ENCODE measurements around the gene CHADL. TPM values are rescaled to one million over a fixed set of nuclear protein-coding genes. Genes with fewer than 3 reads are reported as not detected.

The CHADL gene
- total and polyA plus RNA-seq, 9 of the 15 experiments (the other 6 are each of a cell fraction or from before 2014, with no cell fraction given) = not detected

DNA sequence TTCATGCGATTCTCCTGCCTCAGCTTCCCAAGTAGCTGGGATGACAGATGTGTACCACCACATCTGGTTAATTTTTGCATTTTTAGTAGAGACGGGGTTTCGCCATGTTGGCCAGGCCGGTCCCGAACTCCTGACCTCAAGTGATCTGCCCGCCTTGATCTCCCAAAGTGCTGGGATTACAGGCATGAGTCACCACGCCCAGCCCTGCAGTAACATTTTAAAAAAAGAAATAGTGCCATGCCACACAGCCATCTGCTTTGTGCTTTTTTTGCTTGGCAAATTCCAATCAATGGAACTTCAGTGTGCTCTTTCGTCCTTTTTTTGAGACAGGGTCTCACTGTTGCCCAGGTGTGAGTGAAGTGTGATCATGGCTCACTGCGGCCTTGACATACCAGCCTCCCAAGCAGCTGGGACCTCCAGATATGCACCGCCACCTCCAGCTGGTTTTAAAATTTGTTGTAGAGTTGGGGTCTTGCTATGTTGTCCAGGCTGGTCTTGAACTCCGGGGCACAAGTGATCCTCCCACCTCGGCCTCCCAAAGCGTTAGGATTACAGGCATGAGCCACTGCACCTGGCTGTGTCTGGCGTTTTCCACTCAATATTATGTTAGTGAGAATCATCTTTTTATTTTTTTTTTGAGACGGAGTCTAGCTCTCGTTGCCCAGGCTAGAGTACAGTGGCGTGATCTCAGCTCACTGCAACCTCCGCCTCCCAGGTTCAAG is 1.8 kb upstream of the CHADL start:
- ChIA-PET POLR2A (interaction anchor here (0.6 to 0.7 kb wide), 2 partner anchors 11 to 28 kb away, joined by 3 read pairs; no protein-coding TSS in a partner anchor), CTCF (ENCODE audit: low intra/inter-chr PET ratio) (no interaction called here)
- no peaks in the 10 kb centered on the region for H3K79me2 ChIP-seq (ENCODE audit: control insufficient read depth, insufficient read depth, low read length)
- WGBS (ENCODE audit: insufficient coverage, low coverage, missing lambda C conversion rate) = 74% methylated on average over 16 of the region's 18 CpGs
- H3K9ac ChIP-seq (ENCODE audit: insufficient read depth in 1 of 2, low read depth in 2 of 2, low read length in 2 of 2) = no peak overlapping the region
- H2AFZ ChIP-seq (ENCODE audit: low read depth, low read length) = no peak overlapping the region
- FAIRE-seq (no peak), DNase-seq (ENCODE audit: extremely low read depth in 1 of 4, low spot score in 3 of 4) (no peak), ATAC-seq (no peak)
- no peak overlapping the region for H3K27ac ChIP-seq (ENCODE audit: extremely low read depth, low read depth, low read length)
- no peaks in the 10 kb centered on the region for H3K9me3 ChIP-seq (replicated peaks; ENCODE audit: control insufficient read depth, insufficient read depth, low read depth, low read length)
- H3K36me3 ChIP-seq (ENCODE audit: control insufficient read depth, insufficient read depth, low read length) = peaks cover 16% of the 10 kb centered on the region; the same call in 2 of the 3 replicates
- H4K20me1 ChIP-seq (replicated peaks; ENCODE audit: control insufficient read depth, insufficient read depth, low read length) = no peaks in the 10 kb centered on the region
- H3K4me1 ChIP-seq (replicated peaks in 1 of 2; ENCODE audit: control insufficient read depth in 2 of 2, insufficient read depth in 2 of 2, low read length in 2 of 2) = peaks cover 0 to 32% of the 10 kb centered on the region in 2 experiments; a peak in 2 of 5 replicates
- in situ Hi-C loops (cut with MboI) (no loop called here), intact Hi-C loops (cut with micrococcal nuclease) (no loop called here)
- H3K4me2 ChIP-seq (ENCODE audit: insufficient read depth, low read length) = no peak overlapping the region
- TF ChIP-seq PRMT5 (CRISPR knock-in tag; IDR thresholded peaks at IDR 0.05) (no peak), GATAD2B (IDR thresholded peaks at IDR 0.05; ENCODE audit: borderline replicate concordance) (no peak), GATA2 (CRISPR knock-in tag; IDR thresholded peaks at IDR 0.05) (no peak), MTA2 (IDR thresholded peaks at IDR 0.05; ENCODE audit: low read depth) (no peak), HNRNPH1 (optimal IDR thresholded peaks at IDR 0.05; ENCODE audit: low read depth, low read length) (no peak), ZFP36 (IDR thresholded peaks at IDR 0.05; ENCODE audit: low read depth, low read length, partially characterized antibody) (no peak), JUN (IDR thresholded peaks at IDR 0.05; ENCODE audit: borderline replicate concordance, low read depth, low read length) (no peak), JUN (CRISPR knock-in tag; IDR thresholded peaks at IDR 0.05; ENCODE audit: borderline replicate concordance) (no peak), SREBF2 (CRISPR knock-in tag; IDR thresholded peaks at IDR 0.05) (no peak), ZNF121 (CRISPR knock-in tag; conservative IDR thresholded peaks at IDR 0.05) (peak; percentile 95)
- TF ChIP-seq, protein P1, sequence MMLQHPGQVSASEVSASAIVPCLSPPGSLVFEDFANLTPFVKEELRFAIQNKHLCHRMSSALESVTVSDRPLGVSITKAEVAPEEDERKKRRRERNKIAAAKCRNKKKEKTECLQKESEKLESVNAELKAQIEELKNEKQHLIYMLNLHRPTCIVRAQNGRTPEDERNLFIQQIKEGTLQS (IDR thresholded peaks at IDR 0.05) = 0 out of 2 replicates have a peak, but pooled peaks have one; percentile 12
- TF ChIP-seq, protein P1 (CRISPR knock-in tag; conservative IDR thresholded peaks at IDR 0.05) = no peak
- no TSS peak for BruUV-seq (replicated peaks)
- peaks cover 4% of the 10 kb centered on the region for H3K9me1 ChIP-seq (ENCODE audit: control insufficient read depth, insufficient read depth, low read length)
- H3K27me3 ChIP-seq (ENCODE audit: control insufficient read depth in 2 of 2, insufficient read depth in 2 of 2, low read length in 2 of 2) = no peaks in the 10 kb centered on the region
- no peak overlapping the region for H3K4me3 ChIP-seq
